Gastroesophageal sphincter (tissue), 4 donors: ENCODE measurements around the gene HSD17B8. TPM values are rescaled to one million over a fixed set of nuclear protein-coding genes. Genes with fewer than 3 reads are reported as not detected.

Experiments used
- ATAC-seq: fragments of 150-250 bp; one replicate; pipeline ENCODE4 v1.9.1; 2016; ENCODE audit warnings: mild to moderate bottlenecking, moderate library complexity
- H3K27ac ChIP-seq, 4 donors: fragments of 200-600 bp; sonication (generic) in 3 of 4; 1 replicate in 3 of 4; 2 replicates in 1 of 4; pipeline ENCODE4 v1.5.1; 2016 to 2019
- H3K27me3 ChIP-seq: fragments of 200-600 bp; sonication (generic); one replicate; pipeline ENCODE4 v1.5.1; 2019
- H3K36me3 ChIP-seq, 2 donors: fragments of 200-600 bp; sonication (generic); one replicate each; pipeline ENCODE4 v1.5.1; 2019; ENCODE audit warnings: control low read depth in 1 of 2
- H3K4me1 ChIP-seq, 3 donors: fragments of 200-600 bp; sonication (generic); 1 replicate in 2 of 3; 2 replicates in 1 of 3; pipeline ENCODE4 v1.5.1; 2016 to 2019; ENCODE audit warnings: control low read depth in 2 of 3
- H3K4me3 ChIP-seq, 2 donors: fragments of 200-600 bp; sonication (generic); one replicate each; pipeline ENCODE4 v1.5.1; 2019; ENCODE audit warnings: mild to moderate bottlenecking in 1 of 2, moderate library complexity in 1 of 2
- H3K9me3 ChIP-seq, 3 donors: fragments of 200-600 bp; sonication (generic); one replicate each; pipeline ENCODE4 v1.5.1; 2017 to 2019; ENCODE audit warnings: control low read depth in 2 of 3
- CTCF ChIP-seq, 4 experiments: fragments of 200-600 bp in 2 of 4; fragments of 450-650 bp in 2 of 4; sonication (generic) in 1 of 4; IDR thresholded peaks; one replicate each; pipeline ENCODE4 v1.5.1; 2017 to 2019; ENCODE audit warnings: antibody characterized with exemption in 4 of 4, mild to moderate bottlenecking in 2 of 4, moderate library complexity in 2 of 4
- EP300 ChIP-seq: sonication (generic); formaldehyde crosslinking; IDR thresholded peaks from one replicate; pipeline ENCODE4 v1.6.1; 2017; ENCODE audit warnings: antibody characterized with exemption, mild to moderate bottlenecking
- POLR2A ChIP-seq, 2 donors: fragments of 450-650 bp; IDR thresholded peaks; one replicate each; pipeline ENCODE4 v1.6.1; 2017; ENCODE audit warnings: antibody characterized with exemption in 2 of 2, mild to moderate bottlenecking in 2 of 2, moderate library complexity in 1 of 2
- POLR2AphosphoS5 ChIP-seq: sonication (generic); formaldehyde crosslinking; IDR thresholded peaks from one replicate; pipeline ENCODE4 v1.6.1; 2017; ENCODE audit warnings: antibody characterized with exemption
- WGBS, 2 donors: methylation state at CpG; one replicate each; pipeline ENCODE4 v1.1.5; 2018; ENCODE audit warnings: low coverage in 1 of 2; 5-methylcytosine and 5-hydroxymethylcytosine counted together
- total RNA-seq, 4 donors: library from RNA; depleted of rRNA; stranded (reverse); fragments of >200 nt; gene quantifications; one replicate each; pipeline ENCODE4 v1.1.0, GENCODE V29; 2016

The HSD17B8 gene
- total RNA-seq, 4 donors from 2014 or later, result 2.2 to 16.1 (median 12.2) TPM

DNA sequence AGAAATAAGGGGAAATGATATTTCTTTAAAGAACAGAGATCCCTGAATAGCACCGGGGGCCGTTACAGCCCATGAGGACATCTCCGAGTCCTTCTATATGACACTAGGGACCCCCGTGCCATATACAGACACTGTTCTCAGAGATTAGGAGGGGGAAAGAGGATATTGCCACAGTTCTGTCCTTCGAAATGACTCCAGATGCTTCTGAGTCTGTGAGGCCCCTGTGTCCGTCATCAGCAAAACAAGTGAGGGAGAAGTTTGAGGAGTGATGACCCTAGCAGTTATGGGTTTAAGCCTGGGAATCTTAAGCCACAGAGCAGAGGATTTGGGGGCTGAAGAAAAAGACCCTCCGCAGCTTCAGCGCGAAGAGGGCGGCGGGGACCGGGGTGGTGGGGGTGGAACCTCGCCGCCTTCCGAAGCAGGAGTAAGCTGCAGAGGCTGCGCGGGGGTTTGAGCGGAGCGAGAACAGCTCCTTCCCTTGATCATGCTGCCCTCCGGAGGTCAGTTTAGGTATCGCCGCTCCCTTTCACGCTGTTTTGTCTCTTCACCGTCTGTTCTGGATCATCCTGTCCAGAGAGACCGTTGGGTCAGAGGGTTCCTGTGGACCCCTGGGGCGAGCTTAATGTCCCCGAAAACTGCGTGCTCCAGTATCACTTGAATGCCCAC lies 43.7 kb downstream of the HSD17B8 start:
- 3 to 13% methylated on average over 6 to 8 of the region's 28 CpGs for WGBS, 2 donors
- TF ChIP-seq POLR2AphosphoS5 (peak; percentile 25), CTCF (IDR thresholded peaks at IDR 0.05) (peak; percentile 97 to 99 (median 98)), EP300 (no peak), POLR2A (IDR thresholded peaks at IDR 0.05) (no peak)
- Histone ChIP-seq H3K9me3 (no peaks in the 10 kb centered on the region), H3K4me3 (peak overlapping the region; percentile 24 to 57), H3K27ac (peak overlapping the region; percentile 86 to 92 (median 88)), H3K4me1 (peaks cover 3 to 32% (median 20%) of the 10 kb centered on the region in 3 donors), H3K36me3 (peaks cover 0 to 18% of the 10 kb centered on the region in 2 donors), H3K27me3 (peaks cover 13% of the 10 kb centered on the region)
- peak; percentile 51 for ATAC-seq

DNA sequence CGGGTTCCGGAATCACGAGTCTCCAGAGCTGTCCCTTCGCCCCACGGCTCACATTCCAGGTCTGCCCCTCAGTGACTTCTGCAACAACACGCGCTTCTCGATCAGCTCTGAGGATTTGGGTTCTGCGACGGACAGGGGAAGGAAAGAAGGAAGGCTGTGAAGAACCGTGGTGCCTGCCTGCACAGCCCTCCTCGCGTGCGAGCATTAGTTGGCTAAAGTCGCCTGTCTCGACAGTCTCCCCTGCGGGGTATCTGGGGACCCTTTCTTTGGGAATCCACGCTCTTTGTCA lies 44.1 kb downstream of the HSD17B8 start:
- WGBS, 2 donors, result 0% methylated on average over 1 of the region's 18 CpGs; no CpG with 5 or more reads in 1 of the 2 donors
- H3K9me3 ChIP-seq, result no peaks in the 10 kb centered on the region
- peaks cover 0 to 18% of the 10 kb centered on the region in 2 donors for H3K36me3 ChIP-seq
- TF ChIP-seq POLR2A (IDR thresholded peaks at IDR 0.05) (no peak), POLR2AphosphoS5 (no peak), CTCF (IDR thresholded peaks at IDR 0.05) (peak in 1 of 4 experiments; percentile 33), EP300 (no peak)
- H3K27ac ChIP-seq, result peak overlapping the region; percentile 86 to 92 (median 88)
- peak overlapping the region; percentile 24 to 57 for H3K4me3 ChIP-seq
- H3K27me3 ChIP-seq, result peaks cover 13% of the 10 kb centered on the region
- ATAC-seq, result peak; percentile 6
- peaks cover 3 to 32% (median 20%) of the 10 kb centered on the region in 3 donors for H3K4me1 ChIP-seq

- WGBS, 2 donors, result 0% methylated on average over 20 of the region's 58 CpGs; no CpG with 5 or more reads in 1 of the 2 donors
- Histone ChIP-seq H3K27ac (peak overlapping the region; percentile 86 to 92 (median 88)), H3K4me3 (peak overlapping the region; percentile 36 to 57), H3K9me3 (no peaks in the 10 kb centered on the region), H3K4me1 (peaks cover 3 to 32% (median 20%) of the 10 kb centered on the region in 3 donors), H3K27me3 (peaks cover 13% of the 10 kb centered on the region), H3K36me3 (peaks cover 0 to 18% of the 10 kb centered on the region in 2 donors)
- ATAC-seq, result peak; percentile 98
- TF ChIP-seq EP300 (no peak), CTCF (IDR thresholded peaks at IDR 0.05) (peak in 3 of 4 experiments; percentile 17 to 42 (median 18)), POLR2AphosphoS5 (peak; percentile 95), POLR2A (IDR thresholded peaks at IDR 0.05) (peak; percentile 87 to 94)
These were observed 44.7 kb downstream of the HSD17B8 start for GRCh38 chr6:33248932-33249731.

GRCh38 chr6:33249732-33250630 lies 45.5 kb downstream of the HSD17B8 start:
- WGBS, 2 donors, result 50 to 53% methylated on average over 1 of the region's 15 CpGs
- H3K4me3 ChIP-seq, result peak overlapping the region; percentile 36 to 57
- peak overlapping the region; percentile 79 to 89 (median 86) for H3K27ac ChIP-seq
- TF ChIP-seq CTCF (IDR thresholded peaks at IDR 0.05), result no peak
- TF ChIP-seq EP300, result no peak
- TF ChIP-seq POLR2A (IDR thresholded peaks at IDR 0.05), result no peak
- no peak for TF ChIP-seq POLR2AphosphoS5
- peaks cover 0 to 26% of the 10 kb centered on the region in 2 donors for H3K36me3 ChIP-seq
- H3K4me1 ChIP-seq, result peaks cover 3 to 32% (median 20%) of the 10 kb centered on the region in 3 donors
- ATAC-seq, result no peak
- peaks cover 6% of the 10 kb centered on the region for H3K27me3 ChIP-seq
- H3K9me3 ChIP-seq, result no peaks in the 10 kb centered on the region
